ENCODE results near the gene CNBD2. TPM values are rescaled to one million over a fixed set of nuclear protein-coding genes. Genes with fewer than 3 reads are reported as not detected.

Gene CNBD2
- total RNA-seq, 1 donor from 2014 or later: 3.0 TPM

GRCh38 chr20:35984382-35984781, 16.0 kb downstream of the CNBD2 start:
- DNase-seq (ENCODE audit: low read depth) (no peak), FAIRE-seq (no peak)
- Histone ChIP-seq H3K79me2 (ENCODE audit: insufficient read depth, low read length) (no peaks in the 10 kb centered on the region), H3K4me3 (ENCODE audit: insufficient read depth, low read depth, low read length) (no peak overlapping the region), H3K27me3 (ENCODE audit: insufficient read depth, low read length) (peaks cover 3% of the 10 kb centered on the region), H3K4me1 (ENCODE audit: insufficient read depth, low read length) (no peaks in the 10 kb centered on the region), H3K36me3 (ENCODE audit: insufficient read depth, low read length) (no peaks in the 10 kb centered on the region), H3K4me2 (ENCODE audit: low read length) (no peak overlapping the region), H2AFZ (ENCODE audit: low read depth, low read length) (no peak overlapping the region), H4K20me1 (ENCODE audit: insufficient read depth, low read length) (no peaks in the 10 kb centered on the region), H3K9me3 (ENCODE audit: insufficient read depth, low read depth, low read length) (no peaks in the 10 kb centered on the region), H3K9ac (ENCODE audit: low read length) (no peak overlapping the region), H3K27ac (ENCODE audit: low read depth, low read length) (no peak overlapping the region)
- Mint-ChIP-seq H3K4me1 (ENCODE audit: low read depth, unreplicated experiment) (peaks cover 3% of the 10 kb centered on the region), H3K4me3 (ENCODE audit: unreplicated experiment) (no peak overlapping the region), H3K36me3 (ENCODE audit: low read depth, unreplicated experiment) (no peaks in the 10 kb centered on the region), H3K9me3 (ENCODE audit: unreplicated experiment) (peaks cover 7% of the 10 kb centered on the region), H3K27ac (ENCODE audit: unreplicated experiment) (no peak overlapping the region), H3K27me3 (ENCODE audit: low read depth, unreplicated experiment) (peaks cover 30% of the 10 kb centered on the region)
- TF ChIP-seq, protein P1, sequence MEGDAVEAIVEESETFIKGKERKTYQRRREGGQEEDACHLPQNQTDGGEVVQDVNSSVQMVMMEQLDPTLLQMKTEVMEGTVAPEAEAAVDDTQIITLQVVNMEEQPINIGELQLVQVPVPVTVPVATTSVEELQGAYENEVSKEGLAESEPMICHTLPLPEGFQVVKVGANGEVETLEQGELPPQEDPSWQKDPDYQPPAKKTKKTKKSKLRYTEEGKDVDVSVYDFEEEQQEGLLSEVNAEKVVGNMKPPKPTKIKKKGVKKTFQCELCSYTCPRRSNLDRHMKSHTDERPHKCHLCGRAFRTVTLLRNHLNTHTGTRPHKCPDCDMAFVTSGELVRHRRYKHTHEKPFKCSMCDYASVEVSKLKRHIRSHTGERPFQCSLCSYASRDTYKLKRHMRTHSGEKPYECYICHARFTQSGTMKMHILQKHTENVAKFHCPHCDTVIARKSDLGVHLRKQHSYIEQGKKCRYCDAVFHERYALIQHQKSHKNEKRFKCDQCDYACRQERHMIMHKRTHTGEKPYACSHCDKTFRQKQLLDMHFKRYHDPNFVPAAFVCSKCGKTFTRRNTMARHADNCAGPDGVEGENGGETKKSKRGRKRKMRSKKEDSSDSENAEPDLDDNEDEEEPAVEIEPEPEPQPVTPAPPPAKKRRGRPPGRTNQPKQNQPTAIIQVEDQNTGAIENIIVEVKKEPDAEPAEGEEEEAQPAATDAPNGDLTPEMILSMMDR (IDR thresholded peaks at IDR 0.05; ENCODE audit: insufficient read depth, low read depth, low read length): no peak
- no peak for TF ChIP-seq EZH2 (IDR thresholded peaks at IDR 0.05; ENCODE audit: insufficient read depth, low read length)

- H3K4me3 ChIP-seq (ENCODE audit: insufficient read depth, low read depth, low read length): no peak overlapping the region
- no peak for DNase-seq (ENCODE audit: low read depth)
- H3K4me1 ChIP-seq (ENCODE audit: insufficient read depth, low read length): no peaks in the 10 kb centered on the region
- H3K27ac ChIP-seq (ENCODE audit: low read depth, low read length): no peak overlapping the region
- no peak overlapping the region for H3K4me2 ChIP-seq (ENCODE audit: low read length)
- no peaks in the 10 kb centered on the region for H3K36me3 Mint-ChIP-seq (ENCODE audit: low read depth, unreplicated experiment)
- H3K9me3 ChIP-seq (ENCODE audit: insufficient read depth, low read depth, low read length): no peaks in the 10 kb centered on the region
- H3K27me3 Mint-ChIP-seq (ENCODE audit: low read depth, unreplicated experiment): peaks cover 23% of the 10 kb centered on the region
- no peak overlapping the region for H3K9ac ChIP-seq (ENCODE audit: low read length)
- peaks cover 7% of the 10 kb centered on the region for H3K9me3 Mint-ChIP-seq (ENCODE audit: unreplicated experiment)
- no peak overlapping the region for H3K27ac Mint-ChIP-seq (ENCODE audit: unreplicated experiment)
- peaks cover 4% of the 10 kb centered on the region for H3K27me3 ChIP-seq (ENCODE audit: insufficient read depth, low read length)
- H3K79me2 ChIP-seq (ENCODE audit: insufficient read depth, low read length): no peaks in the 10 kb centered on the region
- H3K36me3 ChIP-seq (ENCODE audit: insufficient read depth, low read length): no peaks in the 10 kb centered on the region
- no peaks in the 10 kb centered on the region for H4K20me1 ChIP-seq (ENCODE audit: insufficient read depth, low read length)
- TF ChIP-seq EZH2 (IDR thresholded peaks at IDR 0.05; ENCODE audit: insufficient read depth, low read length): no peak
- TF ChIP-seq, protein P1 (IDR thresholded peaks at IDR 0.05; ENCODE audit: insufficient read depth, low read depth, low read length): no peak
- H2AFZ ChIP-seq (ENCODE audit: low read depth, low read length): no peak overlapping the region
- no peak overlapping the region for H3K4me3 Mint-ChIP-seq (ENCODE audit: unreplicated experiment)
- no peaks in the 10 kb centered on the region for H3K4me1 Mint-ChIP-seq (ENCODE audit: low read depth, unreplicated experiment)
- no peak for FAIRE-seq
These were observed 17.4 kb downstream of the CNBD2 start for GRCh38 chr20:35985806-35986205.

- Mint-ChIP-seq H3K4me1 (ENCODE audit: low read depth, unreplicated experiment) (peaks cover 1% of the 10 kb centered on the region), H3K27ac (ENCODE audit: unreplicated experiment) (no peak overlapping the region), H3K9me3 (ENCODE audit: unreplicated experiment) (peaks cover 5% of the 10 kb centered on the region), H3K27me3 (ENCODE audit: low read depth, unreplicated experiment) (peaks cover 20% of the 10 kb centered on the region), H3K36me3 (ENCODE audit: low read depth, unreplicated experiment) (no peaks in the 10 kb centered on the region), H3K4me3 (ENCODE audit: unreplicated experiment) (no peak overlapping the region)
- Histone ChIP-seq H3K9me3 (ENCODE audit: insufficient read depth, low read depth, low read length) (no peaks in the 10 kb centered on the region), H3K9ac (ENCODE audit: low read length) (no peak overlapping the region), H3K4me2 (ENCODE audit: low read length) (no peak overlapping the region), H3K36me3 (ENCODE audit: insufficient read depth, low read length) (no peaks in the 10 kb centered on the region), H3K27me3 (ENCODE audit: insufficient read depth, low read length) (peaks cover 3% of the 10 kb centered on the region), H3K27ac (ENCODE audit: low read depth, low read length) (no peak overlapping the region), H3K79me2 (ENCODE audit: insufficient read depth, low read length) (no peaks in the 10 kb centered on the region), H3K4me1 (ENCODE audit: insufficient read depth, low read length) (no peaks in the 10 kb centered on the region), H3K4me3 (ENCODE audit: insufficient read depth, low read depth, low read length) (no peak overlapping the region), H2AFZ (ENCODE audit: low read depth, low read length) (no peak overlapping the region), H4K20me1 (ENCODE audit: insufficient read depth, low read length) (no peaks in the 10 kb centered on the region)
- TF ChIP-seq, protein P1 (IDR thresholded peaks at IDR 0.05; ENCODE audit: insufficient read depth, low read depth, low read length): no peak
- no peak for TF ChIP-seq EZH2 (IDR thresholded peaks at IDR 0.05; ENCODE audit: insufficient read depth, low read length)
- DNase-seq (ENCODE audit: low read depth) (no peak), FAIRE-seq (no peak)
These were observed 20.6 kb downstream of the CNBD2 start for GRCh38 chr20:35988910-35989463.
